MCF 10A (cell line): ENCODE measurements around the gene FAM217B. TPM values are rescaled to one million over a fixed set of nuclear protein-coding genes. Genes with fewer than 3 reads are reported as not detected.
A peak's percentile ranks its signal among the peaks of the same experiment; 100 is the strongest.

ENCODE experiments used
- BruUV-seq: library from RNA; stranded (reverse); fragments of 400-500 nt; replicated peaks from 2 replicates; lab custom pipeline; 2021; lab: Mats Ljungman, UMichigan
- CTCF ChIA-PET: fragments of 300-600 bp; sonication (Branson Sonifier 250); formaldehyde crosslinking; extraction: SDS; loops from one replicate; lab custom pipeline; 2021; ENCODE audit warnings: antibody characterized with exemption, inconsistent platforms; lab: Yijun Ruan, JAX
- POLR2A ChIA-PET: fragments of 300-600, 350-650 bp; sonication (Branson Sonifier 250); formaldehyde crosslinking; extraction: SDS; loops from one replicate; lab custom pipeline; 2020; ENCODE audit warnings: antibody characterized with exemption, inconsistent platforms; lab: Yijun Ruan, JAX
- DNase-seq: peaks from one replicate; pipeline ENCODE4 v3.0.0-alpha.2; 2018; ENCODE audit not compliant: unreplicated experiment
- H3K27ac Mint-ChIP-seq: one replicate; pipeline ENCODE4 v1.8.0; 2022; ENCODE audit warnings: mild to moderate bottlenecking, low read depth, mixed read lengths; ENCODE audit not compliant: unreplicated experiment
- H3K27me3 Mint-ChIP-seq: one replicate; pipeline ENCODE4 v1.8.0; 2022; ENCODE audit warnings: mixed read lengths; ENCODE audit not compliant: insufficient read depth, unreplicated experiment
- H3K36me3 Mint-ChIP-seq: one replicate; pipeline ENCODE4 v1.8.0; 2022; ENCODE audit warnings: mild to moderate bottlenecking, moderate library complexity, mixed read lengths; ENCODE audit not compliant: insufficient read depth, unreplicated experiment
- H3K4me1 Mint-ChIP-seq: one replicate; pipeline ENCODE4 v1.8.0; 2022; ENCODE audit warnings: mixed read lengths; ENCODE audit not compliant: insufficient read depth, unreplicated experiment
- H3K4me3 Mint-ChIP-seq: one replicate; pipeline ENCODE4 v1.8.0; 2022; ENCODE audit warnings: mild to moderate bottlenecking, moderate library complexity, mixed read lengths; ENCODE audit not compliant: unreplicated experiment
- H3K9me3 Mint-ChIP-seq: one replicate; pipeline ENCODE4 v1.8.0; 2022; ENCODE audit warnings: mixed read lengths; ENCODE audit not compliant: unreplicated experiment
- intact Hi-C: fragments of 100-400 bp; cut with micrococcal nuclease; formaldehyde crosslinking; loops from 2 replicates; pipeline ENCODE4 v1.14.1; 2022
- total RNA-seq: library from RNA; stranded (reverse); gene quantifications from 2 replicates; pipeline ENCODE4 v1.2.3, GENCODE V29; 2022
- TF ChIP-seq, protein P1 (sequence below): fragments of 200-600 bp; IDR thresholded peaks from one replicate; pipeline ENCODE4 v1.8.0; 2022; ENCODE audit warnings: antibody characterized with exemption, mild to moderate bottlenecking; ENCODE audit not compliant: unreplicated experiment

Gene FAM217B
- total RNA-seq, 1 experiment from 2014 or later = 5.6 TPM

DNA sequence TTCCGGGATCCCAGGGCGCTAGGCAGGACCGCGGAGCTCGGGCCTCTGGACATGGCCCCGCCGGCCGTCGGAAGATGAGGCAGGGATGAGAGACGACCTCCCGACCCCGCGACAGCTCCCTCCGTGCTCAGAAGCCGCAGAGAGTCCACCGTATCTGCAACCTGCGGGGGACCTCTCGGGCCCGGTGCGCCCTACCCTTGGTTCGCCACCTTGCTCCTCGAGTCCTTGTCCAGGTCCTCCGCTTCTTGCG, 385 bp upstream of the FAM217B start:
- DNase-seq = no peak
- ChIA-PET CTCF (interaction anchor here (0.6 to 4.7 kb wide), 15 partner anchors 9 to 1928 kb away, joined by 3 to 39 read pairs (median 4); no protein-coding TSS in a partner anchor), POLR2A (interaction anchor here (0.6 to 3.7 kb wide), 36 partner anchors 8 to 1313 kb away, joined by 3 to 51 read pairs (median 6); partner anchors contain the start of gene ATP5F1E)
- Mint-ChIP-seq H3K4me3 (peak overlapping the region; percentile 95), H3K36me3 (peaks cover 26% of the 10 kb centered on the region), H3K9me3 (no peaks in the 10 kb centered on the region), H3K27me3 (no peaks in the 10 kb centered on the region), H3K27ac (peak overlapping the region; percentile 96), H3K4me1 (peaks cover 27% of the 10 kb centered on the region)
- TSS peak; percentile 26 for BruUV-seq
- intact Hi-C loops = loop anchor here (5.0 kb wide), 2 partner anchors 103 to 158 kb away; no protein-coding TSS in a partner anchor
- TF ChIP-seq, protein P1, sequence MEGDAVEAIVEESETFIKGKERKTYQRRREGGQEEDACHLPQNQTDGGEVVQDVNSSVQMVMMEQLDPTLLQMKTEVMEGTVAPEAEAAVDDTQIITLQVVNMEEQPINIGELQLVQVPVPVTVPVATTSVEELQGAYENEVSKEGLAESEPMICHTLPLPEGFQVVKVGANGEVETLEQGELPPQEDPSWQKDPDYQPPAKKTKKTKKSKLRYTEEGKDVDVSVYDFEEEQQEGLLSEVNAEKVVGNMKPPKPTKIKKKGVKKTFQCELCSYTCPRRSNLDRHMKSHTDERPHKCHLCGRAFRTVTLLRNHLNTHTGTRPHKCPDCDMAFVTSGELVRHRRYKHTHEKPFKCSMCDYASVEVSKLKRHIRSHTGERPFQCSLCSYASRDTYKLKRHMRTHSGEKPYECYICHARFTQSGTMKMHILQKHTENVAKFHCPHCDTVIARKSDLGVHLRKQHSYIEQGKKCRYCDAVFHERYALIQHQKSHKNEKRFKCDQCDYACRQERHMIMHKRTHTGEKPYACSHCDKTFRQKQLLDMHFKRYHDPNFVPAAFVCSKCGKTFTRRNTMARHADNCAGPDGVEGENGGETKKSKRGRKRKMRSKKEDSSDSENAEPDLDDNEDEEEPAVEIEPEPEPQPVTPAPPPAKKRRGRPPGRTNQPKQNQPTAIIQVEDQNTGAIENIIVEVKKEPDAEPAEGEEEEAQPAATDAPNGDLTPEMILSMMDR = no peak

- no TSS peak for BruUV-seq
- Mint-ChIP-seq H3K36me3 (peaks cover 29% of the 10 kb centered on the region), H3K27me3 (no peaks in the 10 kb centered on the region), H3K4me1 (peaks cover 27% of the 10 kb centered on the region), H3K9me3 (no peaks in the 10 kb centered on the region), H3K4me3 (peak overlapping the region; percentile 95), H3K27ac (peak overlapping the region; percentile 96)
- ChIA-PET CTCF (interaction anchor here (0.5 to 4.7 kb wide), 12 partner anchors 8 to 355 kb away, joined by 3 to 39 read pairs (median 4); partner anchors contain the start of gene CDH26), POLR2A (interaction anchor here (0.6 to 3.7 kb wide), 39 partner anchors 10 to 1054 kb away, joined by 3 to 51 read pairs (median 6); no protein-coding TSS in a partner anchor)
- intact Hi-C loops = loop anchor here (5.0 kb wide), 1 partner anchor 104 kb away; no protein-coding TSS in a partner anchor
- TF ChIP-seq, protein P1 = no peak
- no peak for DNase-seq
These were observed 736 bp downstream of the FAM217B start for GRCh38 chr20:59940956-59941294.

GRCh38 chr20:59942245-59942644, 2.1 kb downstream of the FAM217B start:
- peaks cover 25% of the 10 kb centered on the region for H3K4me1 Mint-ChIP-seq
- TF ChIP-seq, protein P1 = no peak
- no peaks in the 10 kb centered on the region for H3K27me3 Mint-ChIP-seq
- ChIA-PET POLR2A (interaction anchor here (0.7 to 3.3 kb wide), 4 partner anchors 9 to 30 kb away, joined by 5 to 45 read pairs (median 11); no protein-coding TSS in a partner anchor), CTCF (interaction anchor here (0.8 to 4.7 kb wide), 3 partner anchors 7 to 89 kb away, joined by 3 to 39 read pairs (median 15); no protein-coding TSS in a partner anchor)
- no peak overlapping the region for H3K27ac Mint-ChIP-seq
- intact Hi-C loops = loop anchor here (5.0 kb wide), 1 partner anchor 105 kb away; no protein-coding TSS in a partner anchor
- H3K4me3 Mint-ChIP-seq = no peak overlapping the region
- DNase-seq = no peak
- BruUV-seq = no TSS peak
- H3K9me3 Mint-ChIP-seq = no peaks in the 10 kb centered on the region
- H3K36me3 Mint-ChIP-seq = peaks cover 29% of the 10 kb centered on the region

GRCh38 chr20:59944726-59945125, 4.5 kb downstream of the FAM217B start:
- no peak overlapping the region for H3K27ac Mint-ChIP-seq
- H3K27me3 Mint-ChIP-seq = no peaks in the 10 kb centered on the region
- no TSS peak for BruUV-seq
- no peak overlapping the region for H3K4me3 Mint-ChIP-seq
- peaks cover 29% of the 10 kb centered on the region for H3K36me3 Mint-ChIP-seq
- no peaks in the 10 kb centered on the region for H3K9me3 Mint-ChIP-seq
- TF ChIP-seq, protein P1 = no peak
- no peak for DNase-seq
- POLR2A ChIA-PET = no interaction called here
- intact Hi-C loops = loop anchor here (5.0 kb wide), 4 partner anchors 107 to 318 kb away; no protein-coding TSS in a partner anchor
- H3K4me1 Mint-ChIP-seq = peaks cover 11% of the 10 kb centered on the region
- CTCF ChIA-PET = interaction anchor here (0.7 to 22.6 kb wide), 7 partner anchors 10 to 266 kb away, joined by 3 to 360 read pairs (median 6); no protein-coding TSS in a partner anchor
